ENCODE measurements around the gene AOAH. TPM values are rescaled to one million over a fixed set of nuclear protein-coding genes. Genes with fewer than 3 reads are reported as not detected.
"Not testable (repeated sequence)": the region's sequence is repeated elsewhere in the genome, so short reads cannot be mapped to it uniquely, and the experiment has no call there.

The AOAH gene
- total RNA-seq, 1 experiment from 2014 or later, result not detected

- DNase-seq (ENCODE audit: low spot score), result no peak
These were observed 65.7 kb downstream of the AOAH start for GRCh38 chr7:36658335-36659171.

GRCh38 chr7:36657036-36657660 lies 67.1 kb downstream of the AOAH start:
- DNase-seq (ENCODE audit: low spot score), result no peak

- no peak for DNase-seq (ENCODE audit: low spot score)
These were observed 69.9 kb downstream of the AOAH start for GRCh38 chr7:36654436-36654835.

- no peak for DNase-seq (ENCODE audit: low spot score)
These were observed 70.5 kb downstream of the AOAH start for GRCh38 chr7:36653663-36654355.

- no peak for DNase-seq (ENCODE audit: low spot score)
These were observed 71.2 kb downstream of the AOAH start for GRCh38 chr7:36653008-36653662.

- DNase-seq (ENCODE audit: low spot score), result no peak
These were observed 71.9 kb downstream of the AOAH start for GRCh38 chr7:36652431-36652830.

GRCh38 chr7:36651404-36651803 lies 72.9 kb downstream of the AOAH start:
- DNase-seq (ENCODE audit: low spot score), result no peak

GRCh38 chr7:36650766-36651312 lies 73.5 kb downstream of the AOAH start:
- DNase-seq (ENCODE audit: low spot score), result no peak

- DNase-seq (ENCODE audit: low spot score), result no peak
These were observed 74.0 kb downstream of the AOAH start for GRCh38 chr7:36650320-36650719.

GRCh38 chr7:36649319-36649718 lies 75.0 kb downstream of the AOAH start:
- not testable (repeated sequence) for DNase-seq (ENCODE audit: low spot score)

- no peak for DNase-seq (ENCODE audit: low spot score)
These were observed 75.9 kb downstream of the AOAH start for GRCh38 chr7:36648441-36648840.

- DNase-seq (ENCODE audit: low spot score), result no peak
These were observed 79.5 kb downstream of the AOAH start for GRCh38 chr7:36644625-36645422.

- no peak for DNase-seq (ENCODE audit: low spot score)
These were observed 81.9 kb downstream of the AOAH start for GRCh38 chr7:36642414-36642813.

- DNase-seq (ENCODE audit: low spot score), result no peak
These were observed 82.3 kb downstream of the AOAH start for GRCh38 chr7:36642010-36642409.

- DNase-seq (ENCODE audit: low spot score), result no peak
These were observed 83.6 kb downstream of the AOAH start for GRCh38 chr7:36640682-36641081.

GRCh38 chr7:36639826-36640225 lies 84.5 kb downstream of the AOAH start:
- DNase-seq (ENCODE audit: low spot score), result no peak

GRCh38 chr7:36638586-36639263 lies 85.6 kb downstream of the AOAH start:
- no peak for DNase-seq (ENCODE audit: low spot score)

GRCh38 chr7:36638140-36638539 lies 86.2 kb downstream of the AOAH start:
- DNase-seq (ENCODE audit: low spot score), result no peak

GRCh38 chr7:36637417-36637816 lies 86.9 kb downstream of the AOAH start:
- DNase-seq (ENCODE audit: low spot score), result no peak

GRCh38 chr7:36636126-36636525 lies 88.2 kb downstream of the AOAH start:
- DNase-seq (ENCODE audit: low spot score), result no peak

All from HT-29 (cell line).